Activated T-helper 1 cell treated with anti-CD3 and anti-CD28 coated beads, Interleukin-2, amount 50 U/mL, for 16 hours (primary cell): ENCODE measurements around the gene TAF1D.
"Not testable (repeated sequence)": the region's sequence is repeated elsewhere in the genome, so short reads cannot be mapped to it uniquely, and the experiment has no call there.

Source experiments
- DNase-seq, 2 donors: peaks; one replicate each; pipeline ENCODE4 v3.0.0-alpha.2; 2020; ENCODE audit warnings: low read depth in 1 of 2, low spot score in 1 of 2

TAF1D gene

DNA sequence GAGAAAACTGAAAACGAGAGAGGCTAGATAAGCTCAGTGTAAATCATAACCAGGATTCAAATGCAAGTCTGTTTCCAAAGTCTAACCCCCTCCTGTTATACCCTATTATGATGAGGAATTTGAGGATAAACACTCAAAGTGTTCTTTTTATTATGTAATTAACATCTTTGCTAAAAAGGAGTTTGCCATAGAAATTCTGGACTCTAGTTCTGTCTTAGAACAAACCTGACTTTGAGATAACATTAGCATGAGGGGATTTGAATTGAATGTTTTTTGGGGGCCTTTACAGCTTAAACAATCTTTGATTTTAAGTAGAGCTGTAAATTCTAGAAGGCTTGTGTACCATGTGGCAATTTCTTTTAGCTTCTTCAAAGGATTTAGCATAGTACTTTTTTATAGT, 9.7 kb upstream of the TAF1D start:
- DNase-seq, result no peak

DNA sequence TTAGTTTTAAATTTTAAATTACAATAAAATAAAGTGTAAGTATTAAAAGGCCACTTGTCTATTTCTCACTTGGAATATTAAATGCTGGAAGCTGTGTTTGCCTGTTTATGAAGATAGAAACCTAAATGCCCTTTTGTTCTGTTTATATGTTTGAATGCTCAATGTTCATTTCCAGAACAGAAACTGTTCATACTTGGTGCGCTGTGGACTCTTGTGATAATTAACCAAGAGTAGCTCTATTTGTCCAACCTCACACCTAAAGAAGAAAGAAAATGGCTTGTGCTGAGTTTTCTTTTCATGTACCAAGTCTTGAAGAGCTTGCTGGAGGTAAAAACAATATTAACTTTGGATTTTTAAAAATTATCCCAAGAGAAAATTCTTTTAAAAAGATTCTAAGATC, 5.8 kb upstream of the TAF1D start:
- DNase-seq, result no peak

DNA sequence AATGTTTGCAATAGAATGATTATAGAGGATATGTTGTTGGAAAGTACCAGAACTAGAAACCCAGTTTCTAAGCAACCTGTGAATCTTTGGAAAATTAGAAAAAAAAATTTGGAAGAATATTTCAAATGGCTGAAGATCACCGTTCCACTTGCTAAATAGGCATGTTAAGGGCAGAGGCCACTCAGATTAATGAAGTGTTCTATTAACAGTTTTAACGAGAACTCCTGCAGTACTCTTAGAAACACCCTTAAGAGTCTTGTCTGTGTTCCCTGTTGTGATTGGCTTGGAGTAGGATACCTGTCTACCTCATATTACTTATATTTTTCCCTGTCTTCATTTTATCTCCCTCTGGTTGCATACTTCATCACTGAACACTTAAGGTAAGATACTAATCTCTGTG, 4.8 kb upstream of the TAF1D start:
- no peak for DNase-seq

DNA sequence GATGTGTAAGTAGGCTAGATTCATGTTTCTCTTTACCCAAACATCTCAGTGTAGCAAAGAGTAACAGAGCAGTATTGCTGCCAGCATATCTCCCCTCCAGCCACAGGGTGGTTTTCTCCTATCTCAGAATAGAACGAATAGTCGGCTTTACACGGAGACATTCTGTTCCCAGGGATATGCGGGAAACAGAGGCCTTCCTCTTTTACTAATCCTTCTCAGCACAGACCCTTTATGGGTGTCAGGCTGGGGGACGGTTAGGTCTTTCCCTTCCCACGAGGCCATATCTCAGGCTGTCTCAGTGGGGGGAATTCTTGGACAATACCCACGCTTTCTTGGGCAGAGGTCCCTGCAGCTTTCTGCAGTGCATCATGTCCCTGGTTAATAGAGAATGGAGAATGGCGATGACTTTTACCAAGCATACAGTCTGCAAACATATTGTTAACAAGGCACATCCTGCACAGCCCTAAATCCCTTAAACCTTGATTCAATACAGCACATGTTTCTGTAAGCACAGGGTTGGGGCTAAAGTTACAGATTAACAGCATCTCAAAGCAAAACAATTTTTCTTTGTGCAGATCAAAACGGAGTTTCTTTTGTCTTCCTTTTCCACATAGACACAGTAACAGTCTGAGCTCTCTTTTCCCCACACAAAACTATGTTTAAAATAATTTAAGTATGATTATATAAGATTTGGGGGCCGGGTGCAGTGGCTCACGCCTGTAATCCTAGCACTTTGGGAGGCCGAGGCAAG, 3.9 kb upstream of the TAF1D start:
- not testable (repeated sequence) for DNase-seq

DNA sequence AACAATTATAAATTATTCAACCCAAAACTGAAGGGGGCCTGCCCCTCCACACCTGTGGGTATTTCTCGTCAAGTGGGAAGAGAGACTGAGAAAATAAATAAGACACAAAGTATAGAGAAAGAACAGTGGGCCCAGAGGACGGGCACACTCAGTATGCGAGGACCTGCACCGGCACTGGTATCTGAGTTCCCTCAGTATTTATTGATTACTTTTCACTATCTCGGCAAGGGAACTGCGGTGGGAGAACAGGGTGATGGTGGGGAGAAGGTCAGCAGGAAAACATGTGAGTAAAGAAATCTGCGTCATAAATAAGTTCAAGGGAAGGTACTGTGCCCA, 3.3 kb upstream of the TAF1D start:
- no peak for DNase-seq

DNA sequence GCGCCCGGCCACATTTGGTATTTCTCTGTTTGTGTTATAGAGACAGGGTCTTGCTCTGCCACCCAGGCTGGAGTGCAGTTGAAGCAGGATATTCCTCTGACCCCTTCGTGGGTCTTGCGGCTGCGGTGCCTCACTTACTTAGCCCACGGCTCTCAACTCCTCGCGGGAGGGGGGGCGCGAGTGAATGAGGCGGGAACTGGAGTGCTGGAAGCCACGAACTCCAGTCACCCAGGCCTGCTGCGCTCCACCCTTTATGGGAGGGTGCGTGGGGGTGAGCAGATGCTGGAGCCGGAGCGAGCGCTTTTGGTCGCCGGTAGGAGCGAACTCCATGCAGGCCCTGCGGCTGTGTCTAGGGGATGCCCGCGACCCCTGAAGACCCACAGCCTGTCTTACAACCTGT, 2.0 kb upstream of the TAF1D start:
- no peak for DNase-seq

DNA sequence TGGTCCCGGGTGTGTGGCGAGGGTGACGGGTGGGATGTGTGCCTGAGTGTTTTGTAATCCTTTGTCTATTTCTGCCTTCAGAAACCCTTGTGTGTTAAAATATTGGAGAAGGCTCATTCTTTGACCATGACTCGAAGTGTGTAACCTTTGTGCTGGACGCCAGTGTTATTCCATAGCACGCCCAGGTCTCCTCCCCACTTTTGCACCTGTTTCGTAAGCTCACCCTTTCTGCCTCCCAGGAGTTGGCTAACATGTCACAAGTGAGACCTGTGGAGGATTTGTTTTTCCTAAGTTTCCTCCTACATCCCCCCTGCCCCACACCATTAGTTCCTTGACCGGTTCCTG, 559 bp upstream of the TAF1D start:
- no peak for DNase-seq

DNA sequence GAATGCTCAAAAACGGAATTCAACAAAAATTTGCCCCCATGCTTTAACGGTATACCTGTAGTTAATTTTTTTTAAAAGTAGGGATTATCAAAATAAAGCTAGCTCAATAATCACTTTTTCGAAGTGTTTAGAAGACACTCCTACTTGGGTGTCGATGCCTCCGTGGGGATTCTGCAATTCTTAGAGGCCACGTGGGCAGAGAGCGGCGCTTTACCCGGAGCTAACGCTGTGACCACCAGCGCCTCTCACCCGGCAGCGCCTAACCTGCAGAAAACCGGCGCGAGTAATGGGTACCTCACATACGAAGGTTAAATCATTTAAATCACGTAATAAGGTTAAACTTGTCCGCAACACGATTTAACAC, 583 bp downstream of the TAF1D start:
- peak; percentile 29 to 45 for DNase-seq

DNA sequence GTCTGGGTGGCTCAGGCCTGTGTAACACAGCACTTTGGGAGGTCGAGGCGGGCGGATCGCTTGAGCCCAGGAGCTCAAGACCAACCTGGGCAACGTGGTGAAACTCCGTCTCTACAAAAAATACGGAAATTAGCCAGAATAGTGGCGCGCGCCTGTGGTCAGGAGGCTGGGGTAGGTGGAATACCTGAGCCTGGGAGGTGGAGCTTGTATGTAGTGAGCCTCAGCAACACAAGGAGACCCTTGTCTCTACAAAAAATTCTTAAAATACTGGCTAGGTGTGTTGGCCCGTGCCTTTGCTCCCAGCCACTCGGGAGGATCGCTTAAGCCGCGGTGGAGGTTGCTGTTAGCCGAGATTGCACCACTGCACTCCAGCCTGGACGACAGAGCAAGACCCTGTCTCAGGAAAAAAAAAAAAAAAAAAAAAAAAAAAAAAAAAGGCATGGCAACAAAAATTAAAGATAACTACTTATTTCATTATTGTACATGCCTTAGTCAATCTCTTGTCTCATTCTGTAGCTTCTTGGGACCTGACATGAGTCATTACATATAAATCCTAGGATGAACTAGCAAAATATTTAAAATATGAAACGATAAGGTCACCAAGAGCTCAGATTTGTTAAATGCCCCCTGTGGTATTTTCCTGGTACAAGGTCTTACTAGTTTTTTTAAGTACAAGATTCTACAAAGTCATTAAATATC, 1.1 kb downstream of the TAF1D start:
- peak in 1 of 2 donors; percentile 10 for DNase-seq

DNA sequence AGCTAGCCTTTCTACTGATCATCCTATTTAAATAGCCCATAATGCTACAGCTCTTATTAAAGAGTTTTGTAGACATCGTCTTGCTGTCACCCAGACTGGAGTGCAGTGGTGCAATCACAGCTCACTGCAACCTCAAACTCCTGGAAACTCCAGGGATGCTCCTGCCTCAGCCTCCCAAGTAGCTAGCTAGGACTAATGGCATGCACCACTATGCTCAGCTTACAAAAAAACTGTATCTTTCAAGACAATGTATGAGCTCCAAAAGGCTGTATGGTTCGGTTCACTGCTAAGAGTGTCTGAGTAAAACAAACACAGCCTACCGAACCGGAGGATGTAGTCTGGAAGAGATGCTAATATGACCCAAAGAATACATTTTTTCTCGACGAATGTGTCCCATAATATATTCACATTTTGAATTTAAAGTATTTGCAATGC, 2.6 kb downstream of the TAF1D start:
- DNase-seq, result no peak

DNA sequence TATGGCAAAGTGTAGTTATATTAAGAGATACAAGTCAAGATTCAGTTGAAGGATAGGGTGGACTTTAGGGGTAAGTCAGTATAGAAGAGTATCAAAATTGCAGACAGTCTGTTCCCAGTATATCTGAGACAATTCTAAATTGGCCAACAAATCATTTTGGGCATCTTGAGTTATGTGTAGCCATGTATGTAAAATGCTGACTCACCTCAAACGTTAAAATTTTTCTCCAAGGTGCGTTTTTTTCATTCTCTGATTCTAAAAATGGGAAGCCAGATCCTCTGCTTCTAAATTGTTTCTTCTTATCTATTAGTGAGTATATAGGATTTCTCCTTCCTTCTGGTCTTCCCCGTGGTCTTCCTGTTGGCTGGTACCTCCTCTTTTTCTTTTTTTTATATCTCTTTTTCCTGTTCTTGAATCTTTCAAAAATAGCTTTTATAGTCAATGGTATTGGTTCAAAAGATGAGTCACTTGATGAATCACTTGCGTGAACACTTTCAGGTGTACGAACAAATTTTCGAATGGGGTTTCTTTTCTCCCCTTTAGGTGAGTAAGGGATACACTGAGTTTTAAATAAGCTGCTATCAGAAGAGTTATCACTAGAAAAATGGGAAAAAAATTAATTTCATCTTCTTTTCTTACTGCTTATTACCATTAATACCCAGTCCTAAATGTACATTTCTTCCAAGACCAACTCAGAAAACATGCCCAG, 3.2 kb downstream of the TAF1D start:
- no peak for DNase-seq

DNA sequence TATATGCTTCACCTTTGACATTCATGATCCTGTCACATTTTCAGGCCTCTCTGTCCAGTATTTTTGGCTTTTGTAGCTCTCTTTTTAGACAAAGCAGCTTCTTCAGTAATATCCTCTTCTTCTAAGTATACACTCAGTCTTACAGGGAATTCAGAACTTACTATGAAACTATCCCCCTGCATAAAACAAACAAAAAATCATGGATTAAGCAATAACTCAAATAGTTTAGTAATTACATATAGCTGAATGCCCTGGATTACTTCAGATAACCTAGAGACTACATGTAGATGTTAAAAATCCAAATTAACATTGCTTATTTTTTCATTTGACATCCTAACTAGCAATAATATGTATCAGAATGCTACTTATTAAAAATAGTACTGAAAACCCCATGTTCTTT, 5.2 kb downstream of the TAF1D start:
- DNase-seq, result no peak

DNA sequence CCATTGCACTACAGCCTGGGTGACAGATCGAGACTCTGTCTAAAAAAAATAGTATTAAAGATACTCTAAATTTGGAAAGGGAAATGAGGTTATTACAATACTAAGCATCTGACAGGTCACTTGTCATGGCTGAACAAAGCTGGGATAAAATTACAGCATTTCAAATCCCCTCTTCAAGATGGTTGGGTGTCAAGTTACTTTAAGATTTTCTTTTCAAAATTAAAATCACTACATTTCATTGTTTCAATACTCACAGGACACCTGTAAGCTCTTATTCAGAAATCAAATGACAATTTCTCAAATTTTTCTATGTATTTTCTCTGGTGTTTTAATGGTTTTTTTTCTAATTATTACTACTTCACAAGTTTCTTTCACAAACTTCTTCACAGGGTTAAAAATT, 5.7 kb downstream of the TAF1D start:
- no peak for DNase-seq

DNA sequence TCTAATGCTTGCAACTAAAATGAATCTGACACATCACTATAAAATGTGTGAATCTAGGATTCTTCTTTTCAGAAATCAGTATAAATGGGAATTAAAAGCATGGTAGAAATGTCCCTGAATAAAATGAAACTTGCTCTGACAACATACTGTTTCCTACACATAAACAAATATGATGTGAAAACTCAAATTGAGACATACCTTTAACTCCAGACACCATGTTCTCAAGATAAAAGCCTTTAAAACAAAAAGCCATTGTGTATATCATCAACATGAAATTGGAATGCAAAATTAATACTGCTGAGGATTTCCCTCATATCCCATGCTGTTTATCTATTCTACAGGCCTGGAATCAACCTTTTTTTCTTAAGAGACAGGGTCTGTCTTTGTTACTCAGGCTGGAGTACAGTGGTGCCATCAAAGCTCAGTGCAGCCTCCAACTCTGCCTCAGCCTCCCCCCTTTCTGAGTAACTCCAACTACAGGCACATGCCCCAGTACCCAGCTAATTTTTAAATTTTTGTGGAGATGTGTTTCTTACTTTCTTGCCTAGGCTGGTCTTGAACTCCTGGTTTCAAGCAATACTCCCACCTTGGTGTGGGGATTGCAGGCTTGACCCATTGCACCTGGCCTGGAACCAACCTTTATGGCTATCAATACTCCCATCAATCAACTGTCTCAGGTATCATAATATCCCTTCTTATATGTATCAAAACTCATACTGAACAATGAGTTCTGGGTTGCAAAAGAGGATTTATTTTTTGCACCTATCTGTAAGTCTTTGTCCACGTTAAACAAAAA, 6.7 kb downstream of the TAF1D start:
- DNase-seq, result no peak

DNA sequence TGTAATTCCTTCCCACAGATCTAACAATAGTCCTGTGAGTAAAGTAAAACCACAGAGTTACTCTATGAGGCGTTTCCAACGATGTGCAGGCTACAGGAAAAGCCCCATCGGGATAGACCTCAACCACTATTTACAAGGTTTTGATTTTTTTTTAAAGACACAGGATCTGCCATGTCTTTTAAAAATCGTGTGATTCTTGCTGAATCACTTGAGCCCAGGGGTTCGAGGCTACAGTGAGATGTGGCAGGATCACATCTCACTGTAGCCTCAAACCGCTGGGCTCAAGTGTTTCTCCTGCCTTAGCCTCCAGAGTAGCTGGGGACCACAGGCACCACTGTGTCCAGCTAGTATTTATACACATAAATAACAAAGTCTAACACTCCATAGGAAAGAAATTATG, 7.8 kb downstream of the TAF1D start:
- DNase-seq, result no peak

DNA sequence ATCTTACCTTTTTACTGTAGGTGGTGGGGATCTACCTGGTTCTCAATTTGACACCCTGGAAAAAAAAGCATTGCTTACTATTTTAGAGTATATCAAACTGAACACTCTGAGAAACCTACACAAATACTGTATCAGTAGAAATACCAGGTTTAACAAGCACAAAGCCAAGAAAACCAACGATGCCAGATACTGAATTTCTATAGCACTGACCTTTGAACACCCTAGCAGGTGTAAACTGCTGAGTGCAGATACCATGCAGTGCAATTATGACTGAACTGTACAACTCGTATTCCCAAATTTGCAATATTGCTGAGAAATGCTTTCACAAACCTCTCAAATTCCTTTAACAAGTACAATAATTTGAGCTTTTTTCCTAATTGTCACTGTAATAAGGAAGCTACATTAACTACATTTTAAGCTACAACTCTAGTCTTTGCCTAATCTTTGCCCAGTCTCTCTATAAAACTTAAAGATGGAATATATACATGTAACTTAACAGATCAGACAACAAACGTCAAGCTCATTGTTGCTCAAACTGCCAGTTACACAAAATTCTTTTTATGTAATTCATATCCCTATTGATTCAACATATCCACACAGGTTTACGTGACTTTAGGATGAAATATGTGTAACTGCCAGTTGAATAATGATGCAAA, 8.9 kb downstream of the TAF1D start:
- DNase-seq, result no peak

DNA sequence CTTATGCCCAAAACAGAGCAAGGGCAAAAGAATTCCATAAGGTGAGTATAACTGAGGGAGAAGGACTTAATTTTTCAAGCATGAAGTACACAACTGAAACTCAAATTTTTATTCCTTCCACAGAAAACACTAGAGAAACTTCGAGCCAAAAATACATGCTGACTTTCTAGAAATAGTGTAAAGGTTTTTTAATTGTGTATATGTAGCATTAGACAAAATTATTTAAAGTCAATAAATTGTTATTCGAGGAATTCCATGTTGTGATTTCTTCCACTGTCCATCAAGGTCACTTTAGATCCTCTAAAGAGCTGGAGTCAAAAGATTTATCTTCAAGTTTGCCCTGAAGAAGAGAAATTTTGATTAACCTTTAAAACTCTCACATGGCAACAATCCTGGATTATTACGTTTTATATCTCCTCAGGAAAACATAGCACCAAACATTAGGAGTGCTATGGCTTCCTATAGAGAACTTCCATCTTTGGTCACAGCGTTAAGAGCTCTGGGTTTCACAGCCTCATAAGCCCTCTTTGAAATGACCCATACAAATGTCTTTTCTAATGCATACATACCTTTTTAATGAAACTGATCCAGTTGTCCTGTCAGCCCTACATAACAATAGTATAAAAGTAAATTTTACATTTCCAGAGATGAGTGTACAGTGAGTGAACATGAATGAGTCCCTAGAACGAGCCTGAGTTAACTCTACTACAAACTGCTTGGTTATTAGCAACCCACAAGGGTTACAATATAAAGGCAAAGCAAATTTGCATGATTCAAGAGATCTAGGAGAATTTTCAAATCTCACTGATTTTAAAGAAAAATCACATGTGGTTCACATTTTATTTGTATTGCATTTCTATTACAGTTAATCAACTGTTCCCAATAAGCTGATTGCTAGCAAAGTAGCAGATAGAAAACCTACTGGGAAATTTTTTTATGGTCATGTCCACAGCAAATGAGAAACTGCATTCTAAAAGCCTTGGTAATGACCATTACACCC, 10.9 kb downstream of the TAF1D start:
- DNase-seq, result no peak

DNA sequence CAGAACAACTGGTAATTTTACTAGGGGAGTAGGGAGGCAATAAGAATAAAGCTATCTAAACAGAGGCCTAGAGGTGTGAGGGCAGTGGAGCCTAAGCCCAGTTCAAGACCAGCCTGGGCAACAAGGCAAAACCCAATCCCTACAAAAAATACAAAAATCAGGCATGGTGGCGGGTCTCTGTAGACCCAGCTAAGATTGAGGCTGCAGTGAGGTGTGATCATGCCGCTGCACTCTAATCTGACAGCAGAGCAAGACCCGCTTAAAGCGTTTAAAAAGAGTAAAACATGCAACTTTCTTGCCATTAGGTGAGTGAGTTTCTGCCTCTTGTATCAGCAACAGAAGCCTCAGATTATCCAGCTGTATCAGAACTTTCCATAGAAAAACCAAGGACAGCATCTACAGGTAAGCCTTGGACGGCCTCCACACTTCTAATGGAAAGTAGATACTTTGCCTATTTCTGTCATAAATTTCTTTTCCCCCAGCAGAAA, 12.1 kb downstream of the TAF1D start:
- DNase-seq, result no peak

DNA sequence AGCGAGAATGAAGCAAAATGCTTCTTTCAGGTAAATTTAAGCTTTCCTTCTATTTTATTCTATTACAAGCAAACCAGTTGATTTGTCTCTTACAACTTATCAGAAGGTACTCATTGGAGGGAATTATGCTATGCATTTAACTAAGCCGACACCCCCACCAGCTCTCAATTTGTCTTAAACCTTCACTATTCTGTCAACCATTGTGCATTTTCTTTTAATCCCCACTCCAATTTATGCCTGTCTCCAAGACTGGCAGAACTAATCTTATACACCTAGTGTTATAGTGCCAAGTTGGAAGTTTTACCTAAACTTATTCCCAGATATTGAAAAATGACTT, 12.5 kb downstream of the TAF1D start:
- DNase-seq, result no peak
